Spleen (tissue), 7 donors: ENCODE data around the gene FAM72A.
"Not testable (repeated sequence)": the region's sequence is repeated elsewhere in the genome, so short reads cannot be mapped to it uniquely, and the experiment has no call there.

Experiments used
- POLR2A ChIP-seq, 3 donors: fragments of 450-650 bp; IDR thresholded peaks; one replicate each; pipeline ENCODE4 v1.5.1; 2017; ENCODE audit warnings: antibody characterized with exemption in 3 of 3, mild to moderate bottlenecking in 1 of 3
- TF ChIP-seq, protein P1 (sequence below), 11 experiments: fragments of 200-600 bp in 7 of 11; fragments of 450-650 bp in 4 of 11; sonication (generic) in 4 of 11; IDR thresholded peaks in 8 of 11; conservative IDR thresholded peaks in 3 of 11; 1 replicate in 7 of 11; 2 replicates in 4 of 11; pipeline versions ENCODE4 v1.4.0 to v1.8.0; 2016 to 2021; ENCODE audit warnings: antibody characterized with exemption in 11 of 11, inconsistent platforms in 4 of 11, mild to moderate bottlenecking in 1 of 11
- donor health status: DM: no; HTN: no; CAD: no; lungs with moderate emphysema.
- donor health status: DM: no; HTN: no; CAD: no.
- donor health status: DM: no; HTN: no; CAD: no.

DNA sequence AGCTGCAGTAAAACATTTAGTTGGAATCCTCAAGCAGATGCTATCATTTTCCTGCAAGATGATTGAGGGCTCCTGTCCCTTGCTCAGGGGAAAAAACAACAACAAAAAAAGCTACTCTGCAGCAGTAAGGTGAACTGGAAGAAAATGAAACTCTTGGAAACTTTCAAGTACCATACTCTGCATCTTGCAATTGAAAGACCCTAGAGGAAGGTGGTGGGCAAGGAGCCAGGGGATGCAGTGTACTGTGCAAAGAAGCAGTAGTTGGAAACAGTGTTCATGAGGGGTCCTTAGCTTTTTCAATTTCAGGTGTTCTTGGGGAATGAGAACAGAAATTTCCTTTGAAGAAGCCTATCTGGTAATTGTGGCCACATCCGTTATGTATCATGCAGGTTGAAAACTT is 8.2 kb upstream of the FAM72A start:
- TF ChIP-seq, protein P1, sequence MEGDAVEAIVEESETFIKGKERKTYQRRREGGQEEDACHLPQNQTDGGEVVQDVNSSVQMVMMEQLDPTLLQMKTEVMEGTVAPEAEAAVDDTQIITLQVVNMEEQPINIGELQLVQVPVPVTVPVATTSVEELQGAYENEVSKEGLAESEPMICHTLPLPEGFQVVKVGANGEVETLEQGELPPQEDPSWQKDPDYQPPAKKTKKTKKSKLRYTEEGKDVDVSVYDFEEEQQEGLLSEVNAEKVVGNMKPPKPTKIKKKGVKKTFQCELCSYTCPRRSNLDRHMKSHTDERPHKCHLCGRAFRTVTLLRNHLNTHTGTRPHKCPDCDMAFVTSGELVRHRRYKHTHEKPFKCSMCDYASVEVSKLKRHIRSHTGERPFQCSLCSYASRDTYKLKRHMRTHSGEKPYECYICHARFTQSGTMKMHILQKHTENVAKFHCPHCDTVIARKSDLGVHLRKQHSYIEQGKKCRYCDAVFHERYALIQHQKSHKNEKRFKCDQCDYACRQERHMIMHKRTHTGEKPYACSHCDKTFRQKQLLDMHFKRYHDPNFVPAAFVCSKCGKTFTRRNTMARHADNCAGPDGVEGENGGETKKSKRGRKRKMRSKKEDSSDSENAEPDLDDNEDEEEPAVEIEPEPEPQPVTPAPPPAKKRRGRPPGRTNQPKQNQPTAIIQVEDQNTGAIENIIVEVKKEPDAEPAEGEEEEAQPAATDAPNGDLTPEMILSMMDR (IDR thresholded peaks at IDR 0.05 in 8 of 11, conservative IDR thresholded peaks at IDR 0.05 in 3 of 11), result not testable (repeated sequence)
- TF ChIP-seq POLR2A (IDR thresholded peaks at IDR 0.05), result not testable (repeated sequence)
